ENCODE results near the gene SCP2. TPM values are rescaled to one million over a fixed set of nuclear protein-coding genes. Genes with fewer than 3 reads are reported as not detected.

SCP2 gene
- total and polyA plus RNA-seq, 7 donors, result 49.3 to 96.9 (median 88.3) TPM

DNA sequence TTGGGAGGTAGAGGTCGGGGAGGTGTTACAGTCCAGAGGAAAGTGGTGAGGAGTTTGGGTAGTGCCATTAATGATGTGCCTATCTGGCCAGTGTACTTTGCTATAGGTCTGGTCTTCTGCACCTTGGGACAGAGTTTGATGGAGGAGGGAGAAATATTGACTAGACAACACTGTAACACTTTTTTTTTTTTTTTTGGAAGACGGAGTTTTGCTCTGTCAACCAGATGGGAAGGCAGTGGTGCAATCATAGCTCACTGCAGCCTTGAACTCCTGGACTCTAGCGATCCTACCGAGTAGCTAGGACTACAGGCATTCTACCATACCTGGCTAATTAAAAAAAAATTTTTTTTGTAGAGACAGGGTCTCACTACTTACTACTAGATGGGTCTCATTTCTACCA lies 1.9 kb downstream of the SCP2 start:
- H3K36me3 ChIP-seq (ENCODE audit: insufficient read depth in 1 of 2, low read depth in 1 of 2), result no peaks in the 10 kb centered on the region
- H3K4me3 ChIP-seq, result no peak overlapping the region
- WGBS, 3 donors, result 96 to 100% (median 97%) methylated on average over 4 of the region's 4 CpGs
- H3K9me3 ChIP-seq, result no peaks in the 10 kb centered on the region
- no peaks in the 10 kb centered on the region for H3K4me1 ChIP-seq
- ATAC-seq (no peak), DNase-seq (no peak)
- intact Hi-C loops (cut with DNase I), result loop anchor here in 1 of 2 donors (10.0 kb wide), 2 partner anchors 84 to 204 kb away; partner anchors contain the start of genes ZYG11A and ZYG11B
- no peak overlapping the region for H3K27ac ChIP-seq
- TF ChIP-seq, protein P1, sequence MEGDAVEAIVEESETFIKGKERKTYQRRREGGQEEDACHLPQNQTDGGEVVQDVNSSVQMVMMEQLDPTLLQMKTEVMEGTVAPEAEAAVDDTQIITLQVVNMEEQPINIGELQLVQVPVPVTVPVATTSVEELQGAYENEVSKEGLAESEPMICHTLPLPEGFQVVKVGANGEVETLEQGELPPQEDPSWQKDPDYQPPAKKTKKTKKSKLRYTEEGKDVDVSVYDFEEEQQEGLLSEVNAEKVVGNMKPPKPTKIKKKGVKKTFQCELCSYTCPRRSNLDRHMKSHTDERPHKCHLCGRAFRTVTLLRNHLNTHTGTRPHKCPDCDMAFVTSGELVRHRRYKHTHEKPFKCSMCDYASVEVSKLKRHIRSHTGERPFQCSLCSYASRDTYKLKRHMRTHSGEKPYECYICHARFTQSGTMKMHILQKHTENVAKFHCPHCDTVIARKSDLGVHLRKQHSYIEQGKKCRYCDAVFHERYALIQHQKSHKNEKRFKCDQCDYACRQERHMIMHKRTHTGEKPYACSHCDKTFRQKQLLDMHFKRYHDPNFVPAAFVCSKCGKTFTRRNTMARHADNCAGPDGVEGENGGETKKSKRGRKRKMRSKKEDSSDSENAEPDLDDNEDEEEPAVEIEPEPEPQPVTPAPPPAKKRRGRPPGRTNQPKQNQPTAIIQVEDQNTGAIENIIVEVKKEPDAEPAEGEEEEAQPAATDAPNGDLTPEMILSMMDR (IDR thresholded peaks at IDR 0.05), result no peak
- no peaks in the 10 kb centered on the region for H3K27me3 ChIP-seq (ENCODE audit: insufficient read depth in 3 of 3, low read length in 2 of 3)

DNA sequence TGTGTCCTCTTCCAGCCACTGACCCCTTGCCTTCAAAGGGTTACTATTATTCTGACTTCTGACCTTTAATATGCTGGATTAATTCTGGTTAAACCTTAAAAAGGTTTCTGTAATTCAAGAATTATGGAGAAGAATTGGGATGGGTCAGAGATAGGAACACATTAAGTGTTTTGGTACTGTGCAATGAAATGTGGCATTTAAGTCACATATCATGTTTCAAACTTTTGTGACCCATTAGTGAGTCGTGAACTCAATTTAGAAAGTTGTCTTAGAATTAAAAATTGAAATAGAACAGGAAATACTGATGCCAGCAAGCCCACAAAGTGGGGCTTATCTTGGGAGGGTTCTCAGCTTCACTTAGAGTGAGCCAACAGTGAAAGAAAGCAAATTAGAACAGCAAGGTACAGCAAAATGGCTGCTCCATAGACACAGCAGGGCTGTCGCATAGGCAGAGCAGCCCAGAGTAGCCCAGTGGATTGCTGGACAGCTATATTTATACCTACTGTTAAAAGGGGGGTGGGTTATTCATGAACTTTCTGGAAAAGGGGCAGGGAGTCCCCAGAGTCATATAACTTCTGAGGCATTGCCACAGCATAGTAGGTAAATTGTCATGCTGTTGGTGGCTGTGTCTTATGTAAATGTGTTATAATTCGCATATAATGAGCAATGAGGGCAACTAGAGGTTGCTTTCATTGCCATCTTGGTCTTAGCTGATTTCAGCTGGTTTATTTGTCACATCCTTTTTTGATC lies 10.5 kb downstream of the SCP2 start:
- WGBS, 3 donors, result 59 to 76% (median 64%) methylated on average over 3 of the region's 3 CpGs
- DNase-seq (no peak), ATAC-seq (peak in 3 of 4 donors; percentile 44 to 73 (median 69))
- H3K27me3 ChIP-seq (ENCODE audit: insufficient read depth in 3 of 3, low read length in 2 of 3), result no peaks in the 10 kb centered on the region
- H3K36me3 ChIP-seq (ENCODE audit: insufficient read depth in 1 of 2, low read depth in 1 of 2), result peaks cover 0 to 5% of the 10 kb centered on the region in 2 donors
- no peak overlapping the region for H3K4me3 ChIP-seq
- H3K9me3 ChIP-seq, result no peaks in the 10 kb centered on the region
- peak overlapping the region; percentile 56 for H3K27ac ChIP-seq
- intact Hi-C loops (cut with DNase I), result no loop called here
- peaks cover 19% of the 10 kb centered on the region for H3K4me1 ChIP-seq
- TF ChIP-seq, protein P1 (IDR thresholded peaks at IDR 0.05), result no peak

DNA sequence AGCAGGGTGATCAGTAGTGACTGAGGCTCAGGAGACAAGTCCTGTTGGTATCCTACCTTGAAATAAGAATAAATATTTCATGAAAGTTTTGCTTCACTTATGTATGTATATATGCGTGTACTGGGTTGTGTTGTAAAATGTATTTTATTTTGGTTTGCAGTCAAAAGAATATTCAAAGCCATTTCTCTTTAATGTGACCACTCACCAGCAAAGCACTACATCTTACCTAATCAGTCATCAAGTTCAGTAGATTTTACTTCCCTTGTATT lies 11.0 kb downstream of the SCP2 start:
- no peak overlapping the region for H3K4me3 ChIP-seq
- no peak for DNase-seq
- H3K4me1 ChIP-seq, result peaks cover 19% of the 10 kb centered on the region
- peaks cover 0 to 8% of the 10 kb centered on the region in 2 donors for H3K36me3 ChIP-seq (ENCODE audit: insufficient read depth in 1 of 2, low read depth in 1 of 2)
- intact Hi-C loops (cut with DNase I), result no loop called here
- H3K9me3 ChIP-seq, result no peaks in the 10 kb centered on the region
- no peak overlapping the region for H3K27ac ChIP-seq
- whole genome bisulfite sequencing, 3 donors, result 99 to 100% (median 100%) methylated on average over 1 of the region's 1 CpG
- H3K27me3 ChIP-seq (ENCODE audit: insufficient read depth in 3 of 3, low read length in 2 of 3), result no peaks in the 10 kb centered on the region
- TF ChIP-seq, protein P1 (IDR thresholded peaks at IDR 0.05), result no peak
- ATAC-seq, result no peak

DNA sequence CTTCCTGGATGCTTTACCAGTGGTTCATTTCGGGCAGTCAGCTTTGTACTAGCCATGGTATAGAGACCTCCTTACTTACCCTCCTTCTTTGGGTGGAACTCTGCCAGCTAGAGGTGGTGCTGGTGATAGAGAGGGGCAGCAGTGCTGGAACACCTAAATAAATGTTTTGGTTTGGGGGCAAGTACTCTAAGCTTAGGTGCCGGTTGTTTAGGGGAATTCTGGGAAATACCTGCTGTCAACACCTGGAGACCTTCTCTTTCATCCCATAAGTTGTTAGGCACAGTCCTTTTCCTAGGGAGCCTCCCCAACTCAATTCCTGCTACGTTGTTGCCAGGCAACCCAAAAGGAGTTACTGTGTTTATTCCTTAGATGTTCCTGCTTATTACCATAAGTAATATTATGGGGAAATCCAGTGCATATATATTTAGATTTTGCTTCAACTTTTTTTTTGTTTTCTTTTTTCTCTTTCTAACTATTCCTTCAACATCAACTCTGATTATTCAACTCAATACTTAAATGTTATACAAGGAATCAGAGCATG lies 16.9 kb downstream of the SCP2 start:
- Histone ChIP-seq H3K27ac (no peak overlapping the region), H3K36me3 (ENCODE audit: insufficient read depth in 1 of 2, low read depth in 1 of 2) (peaks cover 0 to 21% of the 10 kb centered on the region in 2 donors), H3K4me3 (no peak overlapping the region), H3K4me1 (peaks cover 9% of the 10 kb centered on the region), H3K9me3 (no peaks in the 10 kb centered on the region), H3K27me3 (ENCODE audit: insufficient read depth in 3 of 3, low read length in 2 of 3) (no peaks in the 10 kb centered on the region)
- WGBS, 3 donors, result 76 to 80% (median 78%) methylated on average over 3 of the region's 3 CpGs
- TF ChIP-seq, protein P1 (IDR thresholded peaks at IDR 0.05), result no peak
- ATAC-seq (no peak), DNase-seq (no peak)
- intact Hi-C loops (cut with DNase I), result no loop called here
